GM12864 (cell line): ENCODE results near the gene RPL18.
A peak's percentile ranks its signal among the peaks of the same experiment; 100 is the strongest.

Experiments
- DNase-seq: peaks from one replicate; pipeline ENCODE4 v3.0.0-alpha.2; 2011; ENCODE audit warnings: low read depth
- H3K4me3 ChIP-seq: 2 replicates; pipeline ENCODE4 v1.5.1; 2011; ENCODE audit warnings: mild to moderate bottlenecking, low read depth, low read length, control low read depth
- TF ChIP-seq, protein P1 (sequence below): IDR thresholded peaks from 2 replicates; pipeline ENCODE4 v1.5.1; 2011; ENCODE audit warnings: low read depth, mild to moderate bottlenecking, moderate library complexity, low read length, control low read depth, inconsistent platforms; ENCODE audit errors: missing control alignments

Gene RPL18

DNA sequence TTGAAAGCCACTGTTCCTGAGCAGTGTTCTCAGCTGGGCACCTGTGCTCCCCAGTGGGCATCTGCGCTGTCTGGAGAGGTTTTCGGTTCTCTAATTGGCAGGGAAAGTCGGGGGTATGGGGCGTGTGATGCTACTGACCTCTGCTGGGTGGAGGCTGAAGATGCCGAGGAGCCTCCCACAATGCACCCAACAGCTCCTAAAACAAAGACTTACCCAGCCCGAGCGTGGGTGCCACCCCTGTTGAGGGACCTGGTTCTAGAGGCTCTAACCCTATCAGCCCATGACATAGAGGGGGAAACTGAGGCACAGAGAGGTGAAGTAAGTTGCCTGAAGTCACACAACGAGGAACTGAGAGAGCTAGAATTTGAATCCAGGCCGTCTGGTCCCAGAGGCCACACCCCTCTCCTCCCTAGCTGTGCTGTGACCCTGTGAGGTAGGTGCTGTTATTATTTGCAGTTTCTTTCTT is 10.1 kb downstream of the RPL18 start:
- TF ChIP-seq, protein P1, sequence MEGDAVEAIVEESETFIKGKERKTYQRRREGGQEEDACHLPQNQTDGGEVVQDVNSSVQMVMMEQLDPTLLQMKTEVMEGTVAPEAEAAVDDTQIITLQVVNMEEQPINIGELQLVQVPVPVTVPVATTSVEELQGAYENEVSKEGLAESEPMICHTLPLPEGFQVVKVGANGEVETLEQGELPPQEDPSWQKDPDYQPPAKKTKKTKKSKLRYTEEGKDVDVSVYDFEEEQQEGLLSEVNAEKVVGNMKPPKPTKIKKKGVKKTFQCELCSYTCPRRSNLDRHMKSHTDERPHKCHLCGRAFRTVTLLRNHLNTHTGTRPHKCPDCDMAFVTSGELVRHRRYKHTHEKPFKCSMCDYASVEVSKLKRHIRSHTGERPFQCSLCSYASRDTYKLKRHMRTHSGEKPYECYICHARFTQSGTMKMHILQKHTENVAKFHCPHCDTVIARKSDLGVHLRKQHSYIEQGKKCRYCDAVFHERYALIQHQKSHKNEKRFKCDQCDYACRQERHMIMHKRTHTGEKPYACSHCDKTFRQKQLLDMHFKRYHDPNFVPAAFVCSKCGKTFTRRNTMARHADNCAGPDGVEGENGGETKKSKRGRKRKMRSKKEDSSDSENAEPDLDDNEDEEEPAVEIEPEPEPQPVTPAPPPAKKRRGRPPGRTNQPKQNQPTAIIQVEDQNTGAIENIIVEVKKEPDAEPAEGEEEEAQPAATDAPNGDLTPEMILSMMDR = peak; percentile 85
- DNase-seq = peak; percentile 36

DNA sequence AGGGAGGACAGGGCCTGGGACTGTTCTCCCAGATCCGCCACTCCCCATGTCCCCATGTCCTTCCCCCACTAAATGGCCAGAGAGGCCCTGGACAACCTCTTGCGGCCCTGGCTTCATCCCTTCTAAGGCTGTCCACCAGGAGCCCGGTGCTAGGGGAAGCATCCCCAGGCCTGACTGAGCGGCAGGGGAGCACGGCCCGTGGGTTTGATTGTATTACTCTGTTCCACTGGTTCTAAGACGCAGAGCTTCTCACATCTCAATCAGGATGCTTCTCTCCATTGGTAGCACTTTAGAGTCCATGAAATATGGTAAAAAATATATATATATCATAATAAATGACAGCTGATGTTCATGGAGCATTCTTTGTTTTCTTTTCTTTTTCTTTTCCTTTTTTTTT is 11.6 kb downstream of the RPL18 start:
- no peak for DNase-seq
- H3K4me3 ChIP-seq = no peak overlapping the region
- TF ChIP-seq, protein P1 = no peak

More for the DNA sequence above, 10.1 kb downstream of the RPL18 start:
- no peak overlapping the region for H3K4me3 ChIP-seq

DNA sequence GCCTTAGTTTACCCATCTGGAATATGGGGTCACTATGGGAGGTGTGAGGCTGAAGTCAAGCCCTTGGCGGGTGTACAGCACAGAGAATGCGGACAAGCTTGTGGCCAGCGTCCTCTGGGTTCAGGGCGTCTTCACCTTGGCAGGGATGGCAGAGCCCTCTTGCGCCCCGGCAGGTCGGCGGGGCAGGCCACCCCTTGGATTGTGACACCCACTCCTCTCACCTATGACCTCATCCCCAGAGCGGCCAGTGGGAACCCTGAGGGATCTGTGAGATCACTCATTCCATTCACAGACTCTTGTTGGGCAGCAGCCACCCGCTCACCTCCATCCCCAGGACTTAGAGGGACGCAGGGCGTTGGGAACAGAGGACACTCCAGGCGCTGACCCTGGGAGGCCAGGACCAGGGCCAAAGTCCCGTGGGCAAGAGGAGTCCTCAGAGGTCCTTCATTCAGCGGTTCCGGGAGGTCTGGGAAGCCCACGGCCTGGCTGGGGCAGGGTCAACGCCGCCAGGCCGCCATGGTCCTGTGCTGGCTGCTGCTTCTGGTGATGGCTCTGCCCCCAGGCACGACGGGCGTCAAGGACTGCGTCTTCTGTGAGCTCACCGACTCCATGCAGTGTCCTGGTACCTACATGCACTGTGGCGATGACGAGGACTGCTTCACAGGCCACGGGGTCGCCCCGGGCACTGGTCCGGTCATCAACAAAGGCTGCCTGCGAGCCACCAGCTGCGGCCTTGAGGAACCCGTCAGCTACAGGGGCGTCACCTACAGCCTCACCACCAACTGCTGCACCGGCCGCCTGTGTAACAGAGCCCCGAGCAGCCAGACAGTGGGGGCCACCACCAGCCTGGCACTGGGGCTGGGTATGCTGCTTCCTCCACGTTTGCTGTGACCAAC is 12.3 kb downstream of the RPL18 start, which contains the start of gene SPACA4:
Gene SPACA4, plus strand, starts transcription at position 280 of the 896 bp plus-strand sequence. Its CDS starts 237 bp downstream, at position 517.
- no peak within 1 kb of the TSS for H3K4me3 ChIP-seq
- TF ChIP-seq, protein P1 = no peak
- DNase-seq = no peak

DNA sequence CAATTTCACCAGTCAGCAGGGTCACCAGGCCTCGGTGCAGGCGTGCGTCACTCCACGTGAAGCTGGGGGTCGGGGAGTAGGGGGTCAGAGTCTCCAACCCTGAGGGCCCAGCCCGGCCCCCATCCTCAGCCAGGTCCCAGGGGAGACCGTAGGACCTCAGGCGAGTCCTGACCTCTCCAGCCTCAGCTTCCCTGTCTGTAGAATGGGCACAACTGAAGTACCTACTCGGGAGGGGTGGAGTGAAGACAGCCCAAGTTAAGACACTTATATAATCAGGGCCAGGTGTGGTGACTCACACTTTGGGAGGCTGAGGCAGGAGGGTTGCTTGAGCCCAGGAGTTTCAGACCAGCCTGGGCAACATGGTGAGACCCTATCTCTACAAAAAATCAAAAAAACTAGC is 15.1 kb downstream of the RPL18 start:
- H3K4me3 ChIP-seq = no peak overlapping the region
- TF ChIP-seq, protein P1 = no peak
- DNase-seq = no peak

DNA sequence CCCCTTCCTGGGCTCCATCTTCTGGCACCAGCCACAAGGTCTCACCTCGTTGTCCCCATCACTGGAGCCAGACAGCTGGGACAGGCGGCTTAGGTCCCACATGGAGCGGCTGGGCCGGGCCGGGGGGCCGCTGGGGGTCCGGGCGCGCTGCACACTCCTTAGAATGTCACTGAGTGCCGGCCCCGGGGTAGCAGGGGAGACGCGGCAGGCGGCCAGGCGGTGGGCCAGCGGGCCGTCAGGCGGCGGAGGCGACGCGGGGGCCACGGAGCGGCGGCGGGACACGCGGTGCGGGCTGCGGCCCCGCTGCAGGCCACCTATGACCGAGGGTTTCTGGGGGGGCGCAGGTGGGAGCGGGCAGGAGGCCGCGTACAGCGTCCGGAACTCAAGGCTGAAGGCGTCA is 15.5 kb downstream of the RPL18 start:
- no peak overlapping the region for H3K4me3 ChIP-seq
- TF ChIP-seq, protein P1 = no peak
- DNase-seq = no peak

DNA sequence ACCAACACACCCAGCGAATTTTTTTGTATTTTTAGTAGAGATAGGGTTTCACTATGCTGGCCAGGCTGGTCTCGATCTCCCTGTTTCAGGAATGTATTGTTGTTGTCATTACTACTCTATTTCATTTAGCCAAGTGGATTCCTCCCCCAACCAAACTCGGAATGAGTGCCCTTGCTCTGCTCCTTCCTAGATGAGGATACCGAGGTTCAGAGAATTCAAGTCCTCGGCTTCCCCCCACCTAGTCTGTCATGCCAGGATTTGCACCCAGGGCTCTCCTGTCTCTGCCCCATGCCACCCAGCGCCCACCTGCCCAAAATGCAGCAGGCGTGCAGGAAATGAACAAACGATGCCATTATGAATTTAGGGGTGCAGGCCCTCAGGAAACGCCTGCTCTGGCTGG is 16.0 kb downstream of the RPL18 start:
- no peak overlapping the region for H3K4me3 ChIP-seq

More for the DNA sequence above, 16.0 kb downstream of the RPL18 start:
- TF ChIP-seq, protein P1 = no peak
- no peak for DNase-seq
